Measurements from ENCODE around the gene LSM2.
"Not testable (repeated sequence)": the region's sequence is repeated elsewhere in the genome, so short reads cannot be mapped to it uniquely, and the experiment has no call there.

The LSM2 gene

DNA sequence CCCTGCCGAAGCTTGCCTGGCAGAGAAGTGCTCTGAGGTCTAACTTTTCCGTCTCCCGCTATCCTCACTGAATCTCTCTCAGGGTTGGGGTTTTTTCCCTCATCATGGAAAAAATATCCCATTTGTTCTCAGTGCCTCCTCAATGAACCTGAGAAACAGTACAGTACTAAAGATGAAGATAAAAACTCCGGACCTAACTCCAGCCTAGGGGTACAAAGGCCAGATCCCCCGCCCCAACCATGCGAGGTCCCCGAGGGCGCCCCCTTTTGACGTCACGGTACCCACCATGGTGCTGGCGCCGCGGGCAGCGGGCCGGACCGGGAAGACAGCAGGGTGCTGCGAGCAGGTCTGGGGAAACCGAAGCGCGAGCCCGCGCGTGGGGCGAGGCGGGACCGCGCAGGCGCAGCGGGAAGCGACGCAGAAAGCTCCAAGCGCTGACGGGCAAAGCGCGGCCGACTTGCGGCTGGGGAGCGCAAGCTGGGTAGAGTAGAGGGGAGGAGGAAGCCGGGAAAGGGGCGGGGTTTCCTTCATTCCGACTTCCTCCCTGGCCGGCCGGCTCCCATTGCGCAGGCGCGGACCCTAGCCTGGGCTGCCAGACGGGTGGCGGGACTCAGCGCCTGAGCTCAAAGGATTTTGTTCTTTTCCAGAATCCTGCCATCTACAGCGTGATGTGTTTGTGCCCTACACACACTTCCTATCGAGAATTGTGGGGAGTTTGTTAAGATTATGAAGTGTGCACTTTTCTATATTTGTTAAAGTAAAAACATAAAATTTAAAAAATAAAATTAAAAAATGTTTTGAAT, at the start of gene LSM2:
Gene LSM2, minus strand, starts transcription at position 497 of the 803 bp plus-strand sequence. Its CDS starts 209 bp downstream, at position 288.
- Histone ChIP-seq H3K4me3 (peak within 1 kb of the TSS; percentile 45 to 62 (median 55)), H3K27ac (peak within 1 kb of the TSS in 20 of 21 experiments; percentile 78 to 93 (median 91))

DNA sequence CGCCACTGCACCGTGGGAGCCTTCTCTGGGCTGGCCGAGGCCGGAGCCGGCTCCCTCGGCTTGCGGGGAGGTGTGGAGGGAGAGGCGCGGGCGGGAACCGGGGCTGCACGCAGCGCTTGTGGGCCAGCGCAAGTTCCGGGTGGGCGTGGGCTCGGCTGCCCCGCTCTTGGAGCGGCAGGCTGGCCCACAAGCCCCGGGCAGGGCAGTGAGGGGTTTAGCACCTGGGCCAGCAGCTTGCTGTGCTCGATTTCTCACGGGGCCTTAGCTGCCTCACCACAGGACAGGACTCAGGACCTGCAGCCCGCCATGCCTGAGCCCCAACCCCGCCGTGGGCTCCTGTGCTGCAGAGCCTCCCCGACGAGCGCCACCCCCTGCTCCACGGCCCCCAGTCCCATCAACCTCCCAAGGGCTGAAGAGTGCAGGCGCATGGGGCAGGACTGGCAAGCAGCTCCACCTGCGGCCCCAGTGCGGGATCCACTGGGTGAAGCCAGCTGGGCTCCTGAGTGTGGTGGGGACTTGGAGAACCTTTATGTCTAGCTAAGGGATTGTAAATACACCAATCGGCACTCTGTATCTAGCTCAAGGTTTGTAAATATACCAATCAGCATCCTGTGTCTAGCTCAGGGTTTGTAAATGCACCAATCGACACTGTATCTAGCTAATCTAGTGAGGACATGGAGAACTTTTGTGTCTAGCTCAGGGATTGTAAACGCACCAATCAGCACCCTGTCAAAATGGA, 45.4 kb upstream of the LSM2 start:
- not testable (repeated sequence) for H3K4me3 ChIP-seq, H3K27ac ChIP-seq

DNA sequence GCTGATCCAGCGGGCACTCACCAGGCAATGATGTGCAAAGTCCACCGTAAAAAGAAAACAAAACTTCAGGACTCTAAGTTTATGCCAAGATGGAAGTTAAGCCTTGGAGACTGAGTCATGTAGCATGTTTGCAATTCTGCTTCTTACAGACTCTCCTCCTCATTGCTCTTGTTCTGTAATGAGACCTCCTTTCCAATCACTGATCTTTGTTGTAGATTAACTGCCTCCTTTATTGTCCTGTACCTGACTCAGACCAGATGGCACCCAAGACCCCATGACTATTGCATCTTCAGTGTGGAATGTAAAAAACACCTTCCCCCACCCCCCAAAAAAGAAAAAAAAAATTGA, 44.7 kb upstream of the LSM2 start:
- H3K4me3 ChIP-seq, result no peak overlapping the region
- no peak overlapping the region for H3K27ac ChIP-seq

DNA sequence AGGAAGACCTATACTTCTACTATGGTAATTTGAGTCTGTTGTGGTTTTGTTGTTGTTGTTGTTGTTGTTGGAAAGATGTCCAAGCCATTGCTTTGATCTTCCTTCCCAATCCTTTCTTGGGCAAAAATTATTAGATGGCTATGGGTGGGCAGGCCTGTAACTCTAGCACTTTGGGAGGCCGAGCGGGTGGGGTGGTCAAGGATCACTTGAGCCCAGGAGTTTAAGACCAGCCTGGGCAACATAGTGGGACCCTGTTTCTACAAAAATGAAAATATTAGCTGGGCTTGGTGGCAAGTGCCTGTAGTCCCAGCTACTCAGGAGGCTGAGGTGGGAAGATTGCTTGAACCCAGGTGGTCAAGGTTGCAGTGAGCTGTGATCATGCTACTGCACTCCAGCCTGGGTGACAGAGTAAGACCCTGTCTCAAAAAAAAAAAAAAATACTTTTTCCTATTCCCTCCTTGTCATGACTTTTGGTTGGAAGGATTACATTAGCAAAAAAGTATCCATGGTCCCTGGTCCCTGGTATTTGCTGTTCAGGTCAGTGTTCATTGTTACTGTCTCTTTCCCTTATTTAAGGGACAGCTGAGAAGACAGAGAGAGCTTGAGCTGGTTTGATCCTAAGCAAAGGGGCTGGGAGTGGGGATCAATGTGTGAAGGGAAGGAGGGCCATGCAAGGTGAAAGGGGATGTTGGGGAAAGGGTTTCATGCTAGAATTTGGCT, 44.2 kb upstream of the LSM2 start:
- no peak overlapping the region for H3K27ac ChIP-seq
- H3K4me3 ChIP-seq, result no peak overlapping the region

- Histone ChIP-seq H3K27ac (no peak overlapping the region), H3K4me3 (no peak overlapping the region)
Measured at GRCh38 chr6:31847276-31847978, 40.7 kb upstream of the LSM2 start.

GRCh38 chr6:31844507-31844906, 37.7 kb upstream of the LSM2 start:
- Histone ChIP-seq H3K4me3 (no peak overlapping the region), H3K27ac (no peak overlapping the region)

GRCh38 chr6:31842053-31842452, 35.3 kb upstream of the LSM2 start:
- H3K4me3 ChIP-seq, result no peak overlapping the region
- no peak overlapping the region for H3K27ac ChIP-seq

GRCh38 chr6:31839779-31840126, 33.0 kb upstream of the LSM2 start:
- not testable (repeated sequence) for H3K27ac ChIP-seq, H3K4me3 ChIP-seq

GRCh38 chr6:31838968-31839367, 32.2 kb upstream of the LSM2 start:
- H3K27ac ChIP-seq, result peak overlapping the region in 1 of 21 experiments; percentile 21
- H3K4me3 ChIP-seq, result no peak overlapping the region

DNA sequence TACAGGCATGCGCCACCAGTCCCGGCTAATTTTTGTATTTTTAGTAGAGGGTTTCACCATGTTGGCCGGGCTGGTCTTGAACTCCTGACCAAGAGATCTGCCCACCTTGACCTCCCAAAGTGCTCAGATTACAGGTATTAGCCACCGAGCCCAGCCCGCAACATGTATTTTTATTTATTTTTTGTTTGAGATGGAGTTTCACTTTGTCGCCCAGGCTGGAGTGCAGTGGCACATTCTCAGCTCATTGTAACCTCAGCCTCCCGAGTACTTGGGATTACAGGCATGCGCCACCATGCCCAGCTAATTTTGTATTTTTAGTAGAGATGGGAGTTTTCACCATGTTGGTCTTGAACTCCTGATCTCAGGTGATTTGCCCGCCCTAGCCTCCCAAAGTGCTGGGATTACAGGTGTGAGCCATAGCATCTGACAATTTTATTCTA, 31.4 kb upstream of the LSM2 start:
- peak overlapping the region in 2 of 7 experiments; percentile 64 to 88 for H3K4me3 ChIP-seq
- H3K27ac ChIP-seq, result peak overlapping the region in 2 of 21 experiments; percentile 5 to 92

- Histone ChIP-seq H3K4me3 (peak overlapping the region in 4 of 7 experiments; percentile 64 to 92 (median 78)), H3K27ac (peak overlapping the region in 9 of 21 experiments; percentile 9 to 99 (median 94))
Measured at GRCh38 chr6:31837369-31838113, 30.8 kb upstream of the LSM2 start.

GRCh38 chr6:31836474-31837368, 30.0 kb upstream of the LSM2 start:
- Histone ChIP-seq H3K4me3 (peak overlapping the region; percentile 64 to 98 (median 74)), H3K27ac (peak overlapping the region in 19 of 21 experiments; percentile 9 to 99 (median 93))

DNA sequence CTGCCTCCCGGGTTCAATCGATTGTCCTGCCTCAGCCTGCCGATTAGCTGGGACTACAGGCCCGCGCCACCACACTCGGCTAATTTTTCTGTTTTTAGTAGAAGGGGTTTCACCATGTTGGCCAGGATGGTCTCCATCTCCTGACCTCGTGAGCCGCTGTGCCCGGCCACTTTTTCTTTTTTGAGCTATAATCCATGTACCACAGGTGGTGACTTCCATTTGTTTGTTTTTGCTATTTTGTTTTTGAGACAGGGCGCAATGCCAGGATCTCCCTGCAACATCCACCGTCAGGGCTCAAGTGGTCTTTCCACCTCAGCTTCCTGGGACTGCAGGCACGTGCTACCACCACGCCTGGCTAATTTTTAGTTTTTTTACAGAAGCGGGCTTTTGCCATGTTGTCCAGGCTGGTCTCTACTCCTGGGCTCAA, 29.3 kb upstream of the LSM2 start:
- H3K4me3 ChIP-seq, result peak overlapping the region; percentile 64 to 98 (median 74)
- peak overlapping the region in 20 of 21 experiments; percentile 9 to 99 (median 93) for H3K27ac ChIP-seq

DNA sequence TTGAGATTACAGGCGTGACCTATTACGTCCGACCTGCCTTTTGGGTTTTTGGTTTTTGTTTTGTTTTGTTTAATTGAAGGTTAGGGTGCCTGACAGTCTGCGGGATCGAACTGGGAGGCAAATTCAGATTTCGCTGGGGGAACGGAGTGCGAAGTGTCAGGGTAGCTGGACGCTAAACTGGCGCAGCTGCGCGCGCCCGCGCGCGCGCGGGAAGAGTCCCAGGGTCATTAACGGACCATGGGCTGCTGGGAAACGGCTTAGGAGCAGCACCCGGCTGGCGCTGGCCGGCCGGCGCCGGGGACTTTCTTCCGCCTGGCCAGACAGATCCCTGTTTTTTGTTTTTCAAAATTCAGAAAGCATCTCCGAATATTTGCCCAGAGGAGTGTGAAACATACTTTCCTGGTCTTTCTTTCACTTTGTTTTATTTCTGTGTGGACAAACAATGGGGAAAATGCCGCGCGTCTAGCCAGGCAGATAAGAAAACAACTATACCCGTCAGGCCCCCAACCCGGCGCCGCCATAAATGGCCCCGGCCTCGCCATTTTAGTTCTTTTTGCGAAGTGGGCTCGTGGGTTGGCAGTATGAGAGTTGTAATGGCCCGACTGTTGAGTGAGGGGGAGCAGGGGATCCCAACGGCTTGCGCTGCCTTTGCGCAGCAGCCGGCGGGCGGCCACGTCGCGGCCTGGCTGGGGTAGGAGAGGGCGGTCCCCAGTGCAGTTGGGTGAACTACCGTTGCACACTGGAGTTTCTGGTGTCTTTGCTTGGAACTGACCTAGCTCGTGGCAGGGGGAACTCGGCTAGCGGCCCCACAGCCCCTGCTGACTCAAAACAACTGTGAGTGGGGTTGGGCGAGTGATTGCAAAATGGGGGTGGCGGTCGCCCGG, 27.8 kb upstream of the LSM2 start:
- Histone ChIP-seq H3K27ac (peak overlapping the region; percentile 52 to 99 (median 93)), H3K4me3 (peak overlapping the region; percentile 64 to 98 (median 74))

DNA sequence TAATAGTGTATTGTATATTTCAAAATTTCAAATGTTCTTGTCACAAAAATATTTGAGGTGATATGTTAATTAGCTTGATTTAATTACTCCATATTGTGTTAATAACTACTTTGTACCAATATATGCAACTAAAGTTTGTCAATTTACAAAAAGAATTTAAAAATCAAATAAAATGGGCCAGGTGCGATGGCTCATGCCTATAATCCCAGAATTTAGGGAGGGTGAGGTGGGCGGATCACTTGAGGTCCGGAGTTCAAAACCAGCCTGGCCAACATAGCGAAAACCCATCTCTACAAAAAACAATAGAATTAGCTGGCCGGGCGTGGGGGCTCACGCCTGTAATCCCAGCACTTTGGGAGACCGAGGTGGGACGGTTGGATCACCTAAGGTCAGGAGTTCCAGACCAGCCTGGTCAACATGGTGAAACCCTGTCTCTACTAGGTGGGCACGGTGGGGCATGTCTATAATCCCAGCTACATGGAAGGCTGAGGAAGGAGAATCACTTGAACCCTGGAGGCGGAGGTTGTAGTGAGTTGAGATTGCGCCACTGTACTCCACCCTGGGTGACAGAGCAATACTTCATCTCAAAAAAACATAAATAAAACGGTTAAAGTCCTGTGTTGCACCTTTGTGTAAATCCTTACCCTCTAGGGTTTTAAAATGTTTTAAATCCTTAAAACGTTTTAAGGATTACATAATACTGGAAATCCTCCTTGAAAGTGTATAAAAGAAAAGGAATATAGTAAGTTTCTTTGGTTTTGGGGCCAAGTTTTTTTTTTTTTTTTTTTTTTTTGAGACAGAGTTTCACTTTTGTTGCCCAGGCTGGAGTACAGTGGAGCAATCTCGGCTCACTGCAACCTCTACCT, 24.8 kb upstream of the LSM2 start:
- Histone ChIP-seq H3K27ac (peak overlapping the region in 7 of 21 experiments; percentile 9 to 89 (median 53)), H3K4me3 (peak overlapping the region in 4 of 7 experiments; percentile 49 to 74 (median 57))

DNA sequence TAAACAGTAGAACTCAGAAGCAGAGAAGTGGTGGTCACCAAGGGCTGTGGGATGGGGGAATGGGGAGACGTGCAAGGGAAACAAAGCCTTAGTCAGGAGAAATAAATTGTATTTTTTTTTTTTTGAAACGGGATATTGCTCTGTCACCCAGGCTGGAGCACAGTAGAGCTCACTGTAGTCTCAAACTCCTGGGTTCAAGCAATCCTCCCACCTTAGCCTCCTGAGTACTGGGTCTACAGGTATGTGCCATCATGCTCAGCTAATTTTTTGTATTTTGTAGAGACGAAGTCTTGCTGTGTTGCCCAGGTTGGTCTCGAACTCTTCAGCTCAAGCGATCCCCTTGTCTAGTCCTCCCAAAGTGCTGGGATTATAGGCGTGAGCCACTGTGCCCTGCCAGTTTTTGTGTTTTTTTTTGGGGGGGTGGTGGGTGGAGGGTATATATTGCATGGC, 24.1 kb upstream of the LSM2 start:
- Histone ChIP-seq H3K4me3 (peak overlapping the region; percentile 37 to 74 (median 57)), H3K27ac (peak overlapping the region in 16 of 21 experiments; percentile 9 to 89 (median 63))

Measured in skin epidermis (tissue), 12 donors.